GM12878 (cell line): ENCODE results near the gene CACNA1E. TPM values are rescaled to one million over a fixed set of nuclear protein-coding genes. Genes with fewer than 3 reads are reported as not detected.

Source experiments
- CREM ChIP-seq: IDR thresholded peaks from 2 replicates; pipeline ENCODE4 v1.6.1; 2014; ENCODE audit warnings: antibody characterized with exemption, low read depth
- IKZF2 ChIP-seq, 2 experiments: fragments of 450-650 bp; IDR thresholded peaks; 2 replicates each; pipeline ENCODE4 v1.6.1; 2017; ENCODE audit warnings: mild to moderate bottlenecking in 2 of 2, moderate library complexity in 2 of 2
- MLLT1 ChIP-seq: fragments of 450-650 bp; IDR thresholded peaks from 2 replicates; pipeline ENCODE4 v1.6.1; 2016; ENCODE audit warnings: mild to moderate bottlenecking
- NFIC ChIP-seq: IDR thresholded peaks from 2 replicates; pipeline ENCODE4 v1.6.1; 2012; ENCODE audit warnings: low read depth, mild to moderate bottlenecking, inconsistent platforms, low read length, moderate library complexity
- PML ChIP-seq: IDR thresholded peaks from 2 replicates; pipeline ENCODE4 v1.6.1; 2012; ENCODE audit warnings: low read length, inconsistent platforms
- RAD21 ChIP-seq: IDR thresholded peaks from 2 replicates; pipeline ENCODE4 v1.6.1; 2011; ENCODE audit warnings: mild to moderate bottlenecking, low read depth, low read length, moderate library complexity; ENCODE audit not compliant: insufficient read depth
- RELA ChIP-seq: fragments of 450-650 bp; IDR thresholded peaks from 2 replicates; pipeline ENCODE4 v1.8.0; 2014; ENCODE audit warnings: borderline replicate concordance; ENCODE audit not compliant: partially characterized antibody
- REST ChIP-seq: IDR thresholded peaks from 2 replicates; pipeline ENCODE4 v1.6.1; 2012; ENCODE audit warnings: mild to moderate bottlenecking, low read depth, low read length
- STAT1 ChIP-seq: fragments of 450-650 bp; conservative IDR thresholded peaks from 2 replicates; pipeline ENCODE4 v1.6.1; 2014; ENCODE audit warnings: antibody characterized with exemption, mild to moderate bottlenecking
- polyA plus RNA-seq, 11 experiments: library from polyadenylated mRNA; depleted of rRNA in 4 of 11; unstranded in 6 of 11; stranded (reverse) in 5 of 11; fragments of >200 nt; fragmentation: Nextera tagmentation in 4 of 11; fragmentation: Illumina TruSeq in 1 of 11; extraction: Ambion mirVana in 4 of 11; extraction: Trizol in 1 of 11; gene quantifications; 1 replicate in 1 of 11; 2 replicates in 10 of 11; pipeline versions ENCODE4 v1.2.1 to v1.2.3, GENCODE V29; 2011 to 2016; ENCODE audit warnings: inconsistent platforms in 2 of 11, missing spikeins in 2 of 11, low read depth in 1 of 11
- total RNA-seq, 4 experiments: library from RNA; depleted of rRNA in 3 of 4; stranded (reverse); fragments of >200 nt in 3 of 4; fragmentation: Illumina TruSeq in 1 of 4; extraction: Trizol in 1 of 4; gene quantifications; 2 replicates each; pipeline versions ENCODE4 v1.2.1 to v1.2.3, GENCODE V29; 2013 to 2021

CACNA1E gene
- total and polyA plus RNA-seq, 10 of the 15 experiments (the other 5 are each of a cell fraction or from before 2014, with no cell fraction given) = 0.57 to 22.0 (median 8.5) TPM

- no peak for TF ChIP-seq IKZF2 (IDR thresholded peaks at IDR 0.05)
- TF ChIP-seq STAT1 = no peak
- no peak for TF ChIP-seq CREM
- TF ChIP-seq RELA = no peak
- TF ChIP-seq REST = no peak
- no peak for TF ChIP-seq MLLT1
- TF ChIP-seq RAD21 = no peak
- no peak for TF ChIP-seq PML
- TF ChIP-seq NFIC = no peak
- TF ChIP-seq, all 136 proteins: peak for 0
Observed at GRCh38 chr1:181452746-181453145, 30.6 kb upstream of the CACNA1E start (continued).
